D721Med (cell line): ENCODE measurements around the gene STAP2.
"Not testable (repeated sequence)": the region's sequence is repeated elsewhere in the genome, so short reads cannot be mapped to it uniquely, and the experiment has no call there.

ENCODE experiments used
- DNase-seq: peaks from one replicate; pipeline ENCODE4 v3.0.0; 2011; ENCODE audit warnings: low spot score; ENCODE audit not compliant: insufficient read length
- FAIRE-seq: peaks from 2 replicates; lab custom pipeline; 2011; peaks lifted over from hg19 to GRCh38; lab: Jason Lieb, UNC
- CTCF ChIP-seq: IDR thresholded peaks from 2 replicates; pipeline ENCODE4 v1.5.1; 2012; ENCODE audit warnings: mild to moderate bottlenecking, control low read depth; ENCODE audit not compliant: insufficient read depth; ENCODE audit errors: missing control alignments

STAP2 gene

GRCh38 chr19:4354282-4354681 lies 15.7 kb upstream of the STAP2 start:
- FAIRE-seq (no peak), DNase-seq (no peak)
- TF ChIP-seq CTCF, result no peak

- FAIRE-seq (no peak), DNase-seq (peak; percentile 87)
- TF ChIP-seq CTCF, result peak; percentile 62
Measured at GRCh38 chr19:4352701-4353121, 14.1 kb upstream of the STAP2 start.

- FAIRE-seq (no peak), DNase-seq (no peak)
- no peak for TF ChIP-seq CTCF
Measured at GRCh38 chr19:4350726-4351125, 12.1 kb upstream of the STAP2 start.

GRCh38 chr19:4350111-4350510 lies 11.5 kb upstream of the STAP2 start:
- DNase-seq, result no peak
- no peak for FAIRE-seq
- TF ChIP-seq CTCF, result no peak

- not testable (repeated sequence) for FAIRE-seq, DNase-seq
Measured at GRCh38 chr19:4349225-4349624, 10.6 kb upstream of the STAP2 start.

- FAIRE-seq (no peak), DNase-seq (no peak)
- no peak for TF ChIP-seq CTCF
Measured at GRCh38 chr19:4347521-4347920, 8.9 kb upstream of the STAP2 start.

GRCh38 chr19:4346020-4346383 lies 7.4 kb upstream of the STAP2 start:
- DNase-seq, result no peak
- no peak for TF ChIP-seq CTCF
- FAIRE-seq, result no peak

- TF ChIP-seq CTCF, result no peak
- DNase-seq (no peak), FAIRE-seq (no peak)
Measured at GRCh38 chr19:4345342-4346019, 6.9 kb upstream of the STAP2 start.
